Stimulated activated CD4-positive, alpha-beta T cell treated with anti-CD3 and anti-CD28 coated beads, Interleukin-1b, Interleukin-23, amount 100 ng/mL, for 1 hour (primary cell): ENCODE data around the gene GDF9.

ENCODE experiments used
- DNase-seq, 2 donors: peaks; one replicate each; pipeline ENCODE4 v3.0.0-alpha.2; 2020; ENCODE audit warnings: low read depth in 2 of 2

GDF9 gene

DNA sequence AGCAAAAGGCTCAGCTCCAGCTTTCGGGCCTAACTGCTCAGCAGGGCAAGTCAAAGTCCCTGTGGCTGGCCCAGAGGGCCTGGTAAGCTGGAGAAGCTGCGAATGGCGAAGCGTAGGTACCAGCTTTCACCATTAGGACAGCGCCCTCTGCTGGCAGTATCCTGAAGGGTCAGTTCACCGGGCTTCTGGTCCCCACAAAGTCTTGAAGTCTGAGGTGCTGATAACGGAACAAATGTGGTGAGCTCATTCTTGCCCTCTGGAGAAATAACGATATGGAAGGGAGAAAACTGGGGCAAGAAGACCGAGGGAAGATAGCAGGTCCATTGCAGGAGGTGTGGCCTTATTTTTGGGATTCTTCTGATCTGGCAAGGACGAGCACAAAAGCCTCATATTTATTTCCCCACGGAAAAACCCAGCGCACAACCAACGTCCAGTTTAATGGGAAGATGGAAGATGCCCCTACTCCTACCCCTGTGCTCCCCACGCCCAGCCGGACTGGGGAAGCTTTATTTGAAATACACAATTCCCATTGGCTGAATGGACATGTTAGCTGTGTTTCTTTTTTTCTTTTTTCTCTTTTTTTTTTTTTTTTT is 46.0 kb downstream of the GDF9 start:
- peak; percentile 71 to 77 for DNase-seq

DNA sequence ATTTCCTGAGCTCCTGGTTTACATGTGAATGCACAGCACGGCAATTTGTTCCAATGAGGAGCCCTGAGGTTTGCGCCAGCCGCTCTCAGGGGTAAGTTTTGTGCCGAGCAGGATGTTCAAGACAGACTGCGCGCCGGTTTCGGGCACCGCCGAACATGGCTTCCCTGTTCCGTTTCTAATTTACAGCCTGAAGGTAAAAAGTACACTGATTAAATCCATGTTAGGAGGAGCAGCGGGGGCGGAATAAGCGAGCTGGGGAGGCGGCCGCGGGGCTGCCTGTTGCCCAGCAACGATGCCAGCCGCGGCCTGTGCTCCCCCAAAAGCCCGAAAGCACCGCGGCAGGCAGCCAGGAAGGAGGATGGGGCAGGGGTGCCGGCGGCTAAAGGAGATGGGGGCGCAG is 46.8 kb downstream of the GDF9 start:
- DNase-seq: no peak

DNA sequence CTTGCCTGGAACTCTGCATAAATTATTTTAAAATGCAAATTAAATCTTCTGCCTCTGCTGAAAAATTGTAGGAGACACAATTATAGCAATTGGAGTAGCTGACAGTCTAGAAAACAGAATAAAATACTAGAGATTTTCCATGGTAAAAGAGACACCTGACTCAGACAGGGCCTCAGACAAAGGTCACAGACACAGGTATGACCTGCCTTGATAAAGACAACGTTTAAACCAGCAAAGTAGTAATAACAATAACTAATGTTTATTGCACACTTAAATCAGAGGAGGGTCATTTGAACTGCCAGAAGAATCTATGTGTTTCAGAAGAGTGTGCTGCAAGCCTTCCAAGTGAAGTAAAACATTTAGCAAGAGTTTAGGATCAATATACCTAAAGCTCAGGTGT is 49.3 kb downstream of the GDF9 start:
- DNase-seq: no peak

DNA sequence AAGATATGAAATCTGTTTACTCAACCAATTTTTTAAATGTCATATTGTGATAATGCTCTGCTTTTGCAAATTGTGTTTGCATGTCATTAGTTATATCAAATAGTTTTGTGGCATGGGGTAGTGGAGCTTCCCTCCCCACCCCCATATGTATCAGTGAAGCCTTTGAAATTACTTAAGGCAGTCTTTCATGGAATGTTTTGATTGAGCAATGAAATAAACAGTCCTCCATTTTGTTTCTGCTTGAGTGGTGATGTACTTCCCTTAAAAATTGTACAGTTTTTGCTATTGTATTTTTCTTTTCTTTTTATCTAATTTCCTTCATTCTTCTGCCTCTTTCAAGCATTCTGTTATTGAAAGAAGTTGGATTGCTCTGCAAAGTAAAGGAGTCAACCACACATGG is 49.7 kb downstream of the GDF9 start:
- no peak for DNase-seq

DNA sequence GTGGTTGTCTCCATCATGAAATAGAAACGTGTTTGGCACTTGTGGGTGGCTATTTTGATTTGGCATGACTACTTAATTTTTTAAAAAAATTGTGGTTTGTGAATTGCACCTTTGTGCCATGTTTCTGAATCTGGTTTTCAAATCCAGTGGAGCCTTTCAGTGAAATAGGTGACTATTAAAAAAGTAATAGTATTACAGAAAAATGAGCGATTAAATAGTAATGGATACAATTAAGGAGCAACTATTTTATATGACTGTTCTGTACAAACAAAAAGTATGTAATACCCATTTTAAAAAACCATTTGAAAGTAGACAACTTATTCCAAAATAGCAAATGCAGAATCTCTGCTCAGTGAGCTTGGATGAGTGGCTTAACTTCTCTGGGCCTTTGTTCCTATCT is 50.2 kb downstream of the GDF9 start:
- DNase-seq: no peak

DNA sequence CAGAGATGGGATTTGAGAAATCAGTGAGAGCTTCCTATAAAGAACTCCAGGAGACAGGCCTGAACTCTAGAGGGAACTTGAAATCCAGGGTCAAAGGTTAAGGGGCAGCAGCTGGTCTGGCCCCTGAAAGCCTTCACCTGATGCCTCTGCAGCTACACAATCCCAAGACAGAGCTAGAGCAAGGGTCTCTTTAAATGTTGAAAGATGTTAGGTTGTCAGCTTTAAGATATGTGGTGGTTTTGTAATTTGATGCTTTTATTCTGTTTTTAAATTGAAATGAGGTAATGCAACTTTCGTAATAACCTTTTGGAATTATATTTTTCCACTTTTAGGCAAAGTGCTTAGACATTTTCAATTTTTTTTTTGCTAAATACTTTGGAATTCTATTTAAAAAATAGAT is 50.8 kb downstream of the GDF9 start:
- DNase-seq: no peak

DNA sequence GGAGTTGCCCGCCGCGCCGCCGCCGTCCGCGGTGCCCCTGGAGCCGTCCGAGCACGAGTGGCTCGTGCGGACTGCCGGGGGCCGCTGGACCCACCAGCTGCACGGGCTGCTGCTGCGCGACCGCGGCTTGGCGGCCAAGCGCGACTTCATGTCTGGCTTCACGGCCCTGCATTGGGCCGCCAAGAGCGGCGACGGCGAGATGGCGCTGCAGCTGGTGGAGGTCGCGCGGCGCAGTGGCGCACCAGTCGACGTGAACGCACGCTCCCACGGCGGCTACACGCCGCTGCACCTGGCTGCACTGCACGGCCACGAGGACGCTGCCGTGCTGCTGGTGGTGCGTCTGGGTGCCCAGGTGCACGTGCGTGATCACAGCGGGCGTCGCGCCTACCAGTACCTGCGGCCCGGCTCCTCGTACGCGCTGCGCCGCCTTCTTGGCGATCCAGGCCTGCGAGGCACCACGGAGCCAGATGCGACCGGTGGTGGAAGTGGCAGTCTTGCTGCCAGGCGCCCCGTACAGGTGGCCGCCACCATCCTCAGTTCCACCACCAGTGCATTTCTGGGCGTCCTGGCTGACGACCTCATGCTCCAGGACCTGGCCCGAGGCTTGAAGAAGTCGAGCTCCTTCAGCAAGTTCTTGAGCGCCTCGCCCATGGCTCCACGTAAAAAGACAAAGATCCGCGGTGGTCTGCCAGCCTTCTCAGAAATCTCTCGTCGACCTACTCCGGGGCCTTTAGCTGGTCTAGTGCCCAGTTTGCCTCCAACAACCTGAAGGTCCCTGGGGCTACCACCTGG is 51.6 kb downstream of the GDF9 start:
- DNase-seq: no peak

DNA sequence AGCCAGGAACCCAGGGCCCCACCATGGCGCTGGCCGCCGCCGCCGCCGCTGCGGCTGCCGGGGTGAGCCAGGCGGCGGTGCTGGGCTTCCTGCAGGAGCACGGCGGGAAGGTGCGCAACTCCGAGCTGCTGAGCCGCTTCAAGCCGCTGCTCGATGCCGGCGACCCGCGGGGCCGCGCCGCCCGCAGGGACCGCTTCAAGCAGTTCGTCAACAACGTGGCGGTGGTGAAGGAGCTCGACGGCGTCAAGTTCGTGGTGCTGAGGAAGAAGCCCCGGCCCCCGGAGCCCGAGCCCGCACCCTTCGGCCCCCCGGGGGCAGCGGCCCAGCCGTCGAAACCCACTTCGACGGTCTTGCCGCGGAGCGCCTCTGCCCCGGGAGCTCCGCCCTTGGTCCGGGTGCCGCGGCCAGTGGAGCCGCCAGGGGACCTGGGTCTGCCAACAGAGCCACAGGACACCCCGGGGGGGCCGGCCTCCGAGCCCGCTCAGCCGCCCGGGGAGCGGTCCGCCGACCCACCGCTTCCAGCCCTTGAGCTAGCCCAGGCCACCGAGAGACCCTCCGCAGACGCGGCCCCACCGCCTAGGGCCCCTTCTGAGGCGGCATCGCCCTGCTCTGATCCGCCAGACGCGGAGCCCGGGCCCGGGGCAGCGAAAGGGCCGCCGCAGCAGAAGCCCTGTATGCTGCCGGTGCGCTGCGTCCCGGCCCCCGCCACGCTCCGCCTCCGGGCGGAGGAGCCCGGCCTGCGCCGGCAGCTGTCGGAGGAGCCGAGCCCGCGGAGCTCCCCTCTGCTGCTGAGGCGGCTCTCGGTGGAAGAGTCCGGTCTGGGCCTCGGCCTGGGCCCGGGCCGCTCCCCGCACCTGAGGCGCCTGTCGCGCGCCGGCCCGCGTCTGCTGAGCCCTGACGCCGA is 52.4 kb downstream of the GDF9 start:
- no peak for DNase-seq

DNA sequence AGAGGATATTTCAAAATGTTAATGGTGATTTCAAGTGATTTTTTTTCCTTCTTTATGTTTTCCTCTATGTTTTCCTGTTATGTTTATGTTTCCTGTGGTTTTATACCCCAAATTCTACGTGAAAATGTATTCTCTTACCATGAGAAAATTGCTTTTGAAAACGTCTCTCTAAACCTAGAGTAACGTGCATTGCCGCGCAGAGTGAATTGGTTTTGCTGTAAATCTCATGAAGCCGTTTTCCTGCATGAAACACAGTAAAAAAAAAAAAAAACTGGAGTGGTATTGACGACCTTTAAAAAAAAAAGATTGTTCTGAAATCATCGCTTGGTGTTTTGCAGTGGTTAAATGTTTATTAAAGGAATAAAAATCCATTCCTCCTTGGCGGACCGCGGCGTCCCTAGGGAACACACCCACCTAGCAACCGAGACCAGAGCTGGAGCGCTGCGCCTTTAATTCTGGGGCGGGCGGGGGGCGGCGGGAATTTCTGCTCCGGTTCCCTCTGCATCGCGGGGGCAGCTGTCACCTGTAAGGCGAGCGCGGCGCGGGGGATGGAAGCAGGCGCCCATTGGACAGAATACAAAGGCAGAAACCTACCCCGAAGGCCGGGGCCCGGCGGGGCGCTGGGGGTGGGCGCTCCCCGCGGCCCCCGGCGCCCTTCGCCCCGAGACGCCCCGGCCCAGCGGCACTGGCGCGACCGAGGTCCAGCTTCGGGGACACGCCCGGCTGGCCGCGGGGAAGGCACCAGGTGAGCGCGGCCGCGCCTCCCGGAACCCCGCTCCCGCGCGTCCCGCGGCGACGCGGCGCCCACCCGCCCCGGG is 53.3 kb downstream of the GDF9 start, which contains the start of gene SOWAHA:
Gene SOWAHA (plus strand): TSS at position 522 of the 818 bp plus-strand sequence. CDS start 320 bp downstream, outside the sequence.
- no peak for DNase-seq

DNA sequence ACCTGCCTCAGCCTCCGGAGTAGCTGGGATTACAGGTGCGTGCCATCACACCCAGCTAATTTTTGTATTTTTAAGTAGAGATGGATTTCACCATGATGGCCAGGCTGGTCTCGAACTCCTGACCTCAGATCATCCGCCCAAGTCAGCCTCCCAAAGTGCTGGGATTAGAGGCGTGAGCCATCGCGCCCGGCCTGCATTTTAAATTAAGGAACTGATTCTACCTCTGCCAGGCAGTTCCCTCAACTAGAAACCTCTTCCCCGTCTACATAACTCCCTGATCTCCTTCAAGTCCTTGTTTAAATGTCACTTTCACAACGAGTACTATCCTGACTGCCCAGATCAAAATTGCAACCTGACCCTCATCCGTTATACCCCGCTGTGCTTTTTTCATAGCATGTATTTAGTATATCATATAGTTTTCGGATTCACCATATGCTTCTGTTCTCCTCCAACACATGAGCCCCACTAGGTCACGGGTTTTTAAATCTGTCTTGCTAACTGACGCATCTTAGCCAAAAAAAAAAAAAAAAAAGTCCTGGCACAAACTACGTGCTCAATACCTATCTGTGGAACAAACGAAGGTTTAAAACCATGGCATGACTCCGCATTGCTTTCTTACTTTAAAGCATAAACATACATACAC is 54.0 kb downstream of the GDF9 start:
- no peak for DNase-seq
